WTC11 (cell line): Measurements from ENCODE around the gene ZNF530. TPM values are rescaled to one million over a fixed set of nuclear protein-coding genes. Genes with fewer than 3 reads are reported as not detected.

Experiments used
- ATAC-seq: fragments of 200-7000 bp; cut with Tn5 transposase; 2 replicates; pipeline ENCODE4 v1.10.0; 2021; ENCODE audit warnings: mild to moderate bottlenecking, moderate library complexity
- CTCF ChIA-PET: fragments of 300-600 bp; sonication (Branson Sonifier 250); formaldehyde crosslinking; loops from one replicate; lab custom pipeline; 2021; ENCODE audit warnings: antibody characterized with exemption; lab: Charles Lee
- POLR2A ChIA-PET: fragments of 350-600 bp; sonication (Branson Sonifier 250); formaldehyde crosslinking; loops from one replicate; lab custom pipeline; 2021; ENCODE audit warnings: antibody characterized with exemption; lab: Charles Lee
- DNase-seq: peaks from one replicate; pipeline ENCODE4 v3.0.0; 2021; ENCODE audit warnings: low spot score
- H3K27ac Mint-ChIP-seq: 2 replicates; pipeline ENCODE4 v1.8.0; 2021; ENCODE audit warnings: mixed read lengths
- H3K27me3 Mint-ChIP-seq: 2 replicates; pipeline ENCODE4 v1.8.0; 2021; ENCODE audit warnings: low read depth, mild to moderate bottlenecking, moderate library complexity, mixed read lengths
- H3K36me3 Mint-ChIP-seq: 2 replicates; pipeline ENCODE4 v1.8.0; 2021; ENCODE audit warnings: mixed read lengths
- H3K4me1 Mint-ChIP-seq: 2 replicates; pipeline ENCODE4 v1.8.0; 2022; ENCODE audit warnings: mixed read lengths
- H3K4me3 Mint-ChIP-seq: 2 replicates; pipeline ENCODE4 v1.8.0; 2021; ENCODE audit warnings: mild to moderate bottlenecking, moderate library complexity, mixed read lengths
- H3K9me3 Mint-ChIP-seq: 2 replicates; pipeline ENCODE4 v1.8.0; 2021; ENCODE audit warnings: mixed read lengths
- CREB1 ChIP-seq: sonication (generic); formaldehyde crosslinking; IDR thresholded peaks from 2 replicates; pipeline ENCODE4 v1.8.0; 2023; ENCODE audit warnings: mild to moderate bottlenecking, missing genetic modification reagents
- ESRRA ChIP-seq: sonication (generic); formaldehyde crosslinking; IDR thresholded peaks from 2 replicates; pipeline ENCODE4 v1.8.1; 2022; ENCODE audit warnings: mild to moderate bottlenecking, missing genetic modification reagents, borderline replicate concordance
- ETV6 ChIP-seq: sonication (generic); formaldehyde crosslinking; IDR thresholded peaks from 2 replicates; pipeline ENCODE4 v1.8.1; 2022; ENCODE audit warnings: mild to moderate bottlenecking, missing genetic modification reagents
- FOXJ3 ChIP-seq: sonication (generic); formaldehyde crosslinking; IDR thresholded peaks from 2 replicates; pipeline ENCODE4 v1.9.0; 2021; ENCODE audit warnings: missing genetic modification reagents, mild to moderate bottlenecking, borderline replicate concordance
- FOXK1 ChIP-seq: sonication (generic); formaldehyde crosslinking; IDR thresholded peaks from 2 replicates; pipeline ENCODE4 v1.8.0; 2022; ENCODE audit warnings: mild to moderate bottlenecking, moderate library complexity, missing genetic modification reagents
- IRF2 ChIP-seq: sonication (generic); formaldehyde crosslinking; IDR thresholded peaks from 2 replicates; pipeline ENCODE4 v1.8.0; 2022; ENCODE audit warnings: low read depth, missing genetic modification reagents, borderline replicate concordance
- JAZF1 ChIP-seq: fragments of 250-450 bp; sonication (Bioruptor Pico); IDR thresholded peaks from 2 replicates; pipeline ENCODE4 v1.9.0; 2021; ENCODE audit warnings: moderate library complexity, mild to moderate bottlenecking, inconsistent platforms
- KAT7 ChIP-seq: sonication (generic); formaldehyde crosslinking; IDR thresholded peaks from 2 replicates; pipeline ENCODE4 v1.8.1; 2023; ENCODE audit warnings: missing genetic modification reagents, mild to moderate bottlenecking, borderline replicate concordance
- MYBL2 ChIP-seq: sonication (generic); formaldehyde crosslinking; IDR thresholded peaks from 2 replicates; pipeline ENCODE4 v1.8.1; 2023; ENCODE audit warnings: mild to moderate bottlenecking, moderate library complexity, missing genetic modification reagents
- NFYB ChIP-seq: sonication (generic); formaldehyde crosslinking; conservative IDR thresholded peaks from 2 replicates; pipeline ENCODE4 v1.8.0; 2022; ENCODE audit warnings: low read depth, missing genetic modification reagents
- PRRX2 ChIP-seq: fragments of 250-450 bp; sonication (Bioruptor Pico); IDR thresholded peaks from 2 replicates; pipeline ENCODE4 v1.8.0; 2021; ENCODE audit warnings: mild to moderate bottlenecking
- SMAD4 ChIP-seq: sonication (generic); formaldehyde crosslinking; IDR thresholded peaks from 2 replicates; pipeline ENCODE4 v1.8.0; 2022; ENCODE audit warnings: mild to moderate bottlenecking, missing genetic modification reagents
- TEAD1 ChIP-seq: sonication (generic); formaldehyde crosslinking; IDR thresholded peaks from 2 replicates; pipeline ENCODE4 v1.8.0; 2022; ENCODE audit warnings: mild to moderate bottlenecking, missing genetic modification reagents
- ZNF423 ChIP-seq: fragments of 250-450 bp; sonication (Bioruptor Pico); IDR thresholded peaks from 2 replicates; pipeline ENCODE4 v2.1.2; 2022; ENCODE audit warnings: mild to moderate bottlenecking, moderate library complexity
- total RNA-seq: library from RNA; stranded (reverse); gene quantifications from 3 replicates; pipeline ENCODE4 v1.2.3, GENCODE V29; 2021
- TF ChIP-seq, protein P1 (sequence below): sonication (generic); formaldehyde crosslinking; IDR thresholded peaks from 2 replicates; pipeline ENCODE4 v1.8.0; 2022; ENCODE audit warnings: mild to moderate bottlenecking, missing genetic modification reagents
- TF ChIP-seq, protein P2 (sequence below): sonication (generic); formaldehyde crosslinking; conservative IDR thresholded peaks from 2 replicates; pipeline ENCODE4 v1.8.1; 2022; ENCODE audit warnings: mild to moderate bottlenecking, missing genetic modification reagents
- TF ChIP-seq, protein P3 (sequence below): fragments of 250-450 bp; sonication (Bioruptor Pico); IDR thresholded peaks from 2 replicates; pipeline ENCODE4 v1.8.0; 2021; ENCODE audit warnings: mild to moderate bottlenecking
- TF ChIP-seq, protein P4 (sequence below): fragments of 250-450 bp; sonication (Bioruptor Pico); IDR thresholded peaks from 2 replicates; pipeline ENCODE4 v2.1.2; 2022; ENCODE audit warnings: mild to moderate bottlenecking, moderate library complexity
- TF ChIP-seq, protein P5 (sequence below): sonication (generic); formaldehyde crosslinking; IDR thresholded peaks from 2 replicates; pipeline ENCODE4 v1.8.0; 2023; ENCODE audit warnings: missing genetic modification reagents
- TF ChIP-seq, protein P6 (sequence below): sonication (generic); formaldehyde crosslinking; IDR thresholded peaks from 2 replicates; pipeline ENCODE4 v1.8.1; 2022; ENCODE audit warnings: missing genetic modification reagents, borderline replicate concordance

Gene ZNF530
- total RNA-seq, 1 experiment from 2014 or later = 11.2 TPM

DNA sequence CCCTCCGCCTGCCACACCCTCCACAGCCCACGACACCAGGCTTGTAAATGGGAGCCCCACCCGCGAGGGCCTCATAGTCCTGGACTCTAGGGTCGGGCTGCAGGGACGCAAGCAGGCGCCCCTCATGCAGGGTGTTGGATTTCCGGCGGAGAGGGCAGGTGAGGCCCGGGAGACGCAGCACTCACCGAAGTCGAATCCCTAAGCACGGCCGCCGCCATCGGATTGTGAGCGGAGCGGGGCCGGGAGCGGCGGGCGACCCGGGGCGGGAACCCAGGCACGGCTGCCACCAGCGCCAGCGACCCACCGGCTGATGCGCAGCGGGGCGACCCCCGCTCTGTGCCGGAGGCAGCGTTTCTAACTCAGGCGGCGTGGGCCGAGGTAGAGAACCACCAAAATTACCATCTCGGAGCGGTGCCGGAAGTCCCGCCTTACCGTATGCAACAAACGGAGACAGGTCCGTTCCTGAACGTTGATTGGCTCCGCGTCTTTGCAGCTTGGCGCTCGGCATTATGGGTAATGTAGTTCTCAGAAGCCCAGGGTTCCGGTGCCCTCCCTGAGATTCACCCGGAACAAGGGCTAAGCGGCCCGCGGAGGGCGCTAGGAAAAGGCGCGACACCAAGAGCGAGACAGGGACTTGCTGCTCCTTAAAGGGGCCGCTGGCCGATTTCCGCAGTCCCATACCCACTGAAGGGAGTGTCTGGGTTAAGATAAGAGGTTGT lies 21.0 kb upstream of the ZNF530 start, which contains the start of gene ZNF416 (continued):
- TF ChIP-seq ETV6 (CRISPR knock-in tag) (peak; percentile 26; the same call in 1 of the 2 replicates), KAT7 (CRISPR knock-in tag) (0 out of 2 replicates have a peak, but pooled peaks have one; percentile 58), NFYB (CRISPR knock-in tag) (peak; percentile 75), TEAD1 (CRISPR knock-in tag) (no peak)
- TF ChIP-seq, protein P1, sequence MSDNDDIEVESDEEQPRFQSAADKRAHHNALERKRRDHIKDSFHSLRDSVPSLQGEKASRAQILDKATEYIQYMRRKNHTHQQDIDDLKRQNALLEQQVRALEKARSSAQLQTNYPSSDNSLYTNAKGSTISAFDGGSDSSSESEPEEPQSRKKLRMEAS (CRISPR knock-in tag) = peak; percentile 88
- TF ChIP-seq, protein P2, sequence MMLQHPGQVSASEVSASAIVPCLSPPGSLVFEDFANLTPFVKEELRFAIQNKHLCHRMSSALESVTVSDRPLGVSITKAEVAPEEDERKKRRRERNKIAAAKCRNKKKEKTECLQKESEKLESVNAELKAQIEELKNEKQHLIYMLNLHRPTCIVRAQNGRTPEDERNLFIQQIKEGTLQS (CRISPR knock-in tag) = no peak

DNA sequence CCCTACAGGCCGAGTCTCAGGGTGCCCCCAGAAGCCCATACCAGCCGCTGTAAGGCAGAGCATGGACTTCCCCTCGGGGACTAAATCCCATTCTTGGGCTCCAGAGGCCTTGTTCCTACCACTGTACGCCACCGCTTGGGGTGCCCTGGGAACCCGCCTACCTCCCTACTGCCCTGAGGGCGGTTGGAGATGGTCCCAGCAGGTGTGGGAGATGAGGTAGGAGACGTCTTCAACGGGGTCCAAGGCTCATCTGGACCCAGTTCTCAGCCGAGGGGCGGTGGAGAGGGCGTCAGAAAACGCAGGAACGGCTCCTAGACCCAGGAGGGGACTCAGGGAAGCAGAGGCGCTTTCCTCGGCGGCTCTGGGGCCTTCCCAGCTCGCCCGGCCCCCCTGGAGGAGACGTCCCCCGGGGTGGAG lies 16.6 kb upstream of the ZNF530 start:
- Mint-ChIP-seq H3K27ac (no peak overlapping the region), H3K9me3 (peaks cover 35% of the 10 kb centered on the region), H3K36me3 (peaks cover 47% of the 10 kb centered on the region), H3K4me3 (peak overlapping the region; percentile 97), H3K27me3 (peaks cover 17% of the 10 kb centered on the region), H3K4me1 (peaks cover 23% of the 10 kb centered on the region)
- no peak for TF ChIP-seq CREB1
- TF ChIP-seq, protein P3, sequence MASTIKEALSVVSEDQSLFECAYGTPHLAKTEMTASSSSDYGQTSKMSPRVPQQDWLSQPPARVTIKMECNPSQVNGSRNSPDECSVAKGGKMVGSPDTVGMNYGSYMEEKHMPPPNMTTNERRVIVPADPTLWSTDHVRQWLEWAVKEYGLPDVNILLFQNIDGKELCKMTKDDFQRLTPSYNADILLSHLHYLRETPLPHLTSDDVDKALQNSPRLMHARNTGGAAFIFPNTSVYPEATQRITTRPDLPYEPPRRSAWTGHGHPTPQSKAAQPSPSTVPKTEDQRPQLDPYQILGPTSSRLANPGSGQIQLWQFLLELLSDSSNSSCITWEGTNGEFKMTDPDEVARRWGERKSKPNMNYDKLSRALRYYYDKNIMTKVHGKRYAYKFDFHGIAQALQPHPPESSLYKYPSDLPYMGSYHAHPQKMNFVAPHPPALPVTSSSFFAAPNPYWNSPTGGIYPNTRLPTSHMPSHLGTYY (CRISPR knock-in tag) = no peak
- no peak for TF ChIP-seq ETV6 (CRISPR knock-in tag)
- TF ChIP-seq SMAD4 (CRISPR knock-in tag) = no peak
- TF ChIP-seq, protein P1 (CRISPR knock-in tag) = no peak
- TF ChIP-seq ZNF423 (CRISPR knock-in tag) = no peak
- no peak for TF ChIP-seq MYBL2
- TF ChIP-seq, protein P4, sequence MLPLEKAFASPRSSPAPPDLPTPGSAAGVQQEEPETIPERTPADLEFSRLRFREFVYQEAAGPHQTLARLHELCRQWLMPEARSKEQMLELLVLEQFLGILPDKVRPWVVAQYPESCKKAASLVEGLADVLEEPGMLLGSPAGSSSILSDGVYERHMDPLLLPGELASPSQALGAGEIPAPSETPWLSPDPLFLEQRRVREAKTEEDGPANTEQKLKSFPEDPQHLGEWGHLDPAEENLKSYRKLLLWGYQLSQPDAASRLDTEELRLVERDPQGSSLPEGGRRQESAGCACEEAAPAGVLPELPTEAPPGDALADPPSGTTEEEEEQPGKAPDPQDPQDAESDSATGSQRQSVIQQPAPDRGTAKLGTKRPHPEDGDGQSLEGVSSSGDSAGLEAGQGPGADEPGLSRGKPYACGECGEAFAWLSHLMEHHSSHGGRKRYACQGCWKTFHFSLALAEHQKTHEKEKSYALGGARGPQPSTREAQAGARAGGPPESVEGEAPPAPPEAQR (CRISPR knock-in tag) = no peak
- CTCF ChIA-PET = interaction anchor here (1.0 to 1.5 kb wide), 4 partner anchors 16 to 194 kb away, joined by 3 to 6 read pairs (median 3); partner anchors contain the start of genes ZNF530 and ZNF551
- POLR2A ChIA-PET = interaction anchor here (0.6 to 1.3 kb wide), 2 partner anchors 18 to 99 kb away, joined by 3 read pairs; partner anchors contain the start of gene ZNF551
- no peak for ATAC-seq
- DNase-seq = no peak

DNA sequence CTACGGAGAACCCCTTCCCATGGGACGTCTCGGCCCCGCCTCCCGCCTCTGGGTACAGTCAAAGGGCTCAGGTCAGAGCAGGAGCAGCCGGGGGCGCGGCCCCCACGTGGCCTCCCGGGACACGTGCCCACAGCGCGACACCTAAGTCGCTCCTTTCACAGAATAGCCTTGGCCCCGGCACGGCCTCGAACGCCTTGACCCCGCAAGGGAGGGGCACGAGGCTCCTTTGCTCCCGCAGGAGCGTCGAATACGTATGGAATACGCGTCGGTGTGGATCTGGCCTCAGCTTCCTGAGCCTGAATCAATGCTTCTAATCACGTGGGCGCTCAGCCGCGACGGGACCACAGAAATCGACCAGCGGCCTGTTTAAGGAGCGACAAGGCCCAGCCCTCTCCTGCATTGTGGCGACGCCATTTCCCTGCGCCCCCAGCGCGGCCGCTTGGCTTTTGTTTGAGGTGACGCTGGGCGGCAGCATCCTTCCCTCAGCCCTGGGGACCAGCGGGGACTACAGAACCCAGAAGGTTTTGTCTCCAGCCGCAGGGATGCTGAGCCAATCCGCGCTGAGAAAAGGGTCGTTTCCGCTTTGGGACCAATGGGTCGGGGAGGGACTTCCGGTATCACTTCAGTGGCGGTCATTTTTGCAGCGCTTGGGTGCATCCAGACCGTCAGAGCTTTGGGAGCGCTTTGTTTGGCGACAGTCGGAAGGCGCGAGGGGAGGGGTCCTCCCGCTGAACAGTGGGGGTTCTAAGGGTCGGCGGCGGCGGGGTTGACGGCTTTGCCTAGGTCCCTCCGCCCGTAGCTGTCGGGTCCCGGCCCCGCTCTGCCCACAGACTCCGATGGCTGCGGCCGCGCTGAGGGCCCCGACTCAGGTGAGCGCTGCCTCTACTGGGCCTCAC lies 15.9 kb upstream of the ZNF530 start, which contains the start of gene ZIK1:
ZIK1 (plus strand) TSS at position 625 of the 896 bp plus-strand sequence; CDS start at position 837, 212 bp downstream.
- H3K4me1 Mint-ChIP-seq = peaks cover 22% of the 10 kb centered on the region
- ATAC-seq = peak; percentile 85
- CTCF ChIA-PET = interaction anchor here (1.0 to 1.5 kb wide), 4 partner anchors 16 to 194 kb away, joined by 3 to 6 read pairs (median 3); partner anchors contain the start of genes ZNF530 and ZNF551
- TF ChIP-seq ESRRA (CRISPR knock-in tag) (peak; percentile 93), CREB1 (peak; percentile 94), PRRX2 (CRISPR knock-in tag) (no peak), FOXJ3 (CRISPR knock-in tag) (peak; percentile 80; the same call in 1 of the 2 replicates), FOXK1 (CRISPR knock-in tag) (peak; percentile 93), IRF2 (0 out of 2 replicates have a peak, but pooled peaks have one; percentile 79), ETV6 (CRISPR knock-in tag) (peak; percentile 99), JAZF1 (CRISPR knock-in tag) (no peak)
- TF ChIP-seq, protein P2 (CRISPR knock-in tag) = peak; percentile 91
- TF ChIP-seq, protein P5, sequence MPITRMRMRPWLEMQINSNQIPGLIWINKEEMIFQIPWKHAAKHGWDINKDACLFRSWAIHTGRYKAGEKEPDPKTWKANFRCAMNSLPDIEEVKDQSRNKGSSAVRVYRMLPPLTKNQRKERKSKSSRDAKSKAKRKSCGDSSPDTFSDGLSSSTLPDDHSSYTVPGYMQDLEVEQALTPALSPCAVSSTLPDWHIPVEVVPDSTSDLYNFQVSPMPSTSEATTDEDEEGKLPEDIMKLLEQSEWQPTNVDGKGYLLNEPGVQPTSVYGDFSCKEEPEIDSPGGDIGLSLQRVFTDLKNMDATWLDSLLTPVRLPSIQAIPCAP (CRISPR knock-in tag) = peak; percentile 98
- TF ChIP-seq, protein P6, sequence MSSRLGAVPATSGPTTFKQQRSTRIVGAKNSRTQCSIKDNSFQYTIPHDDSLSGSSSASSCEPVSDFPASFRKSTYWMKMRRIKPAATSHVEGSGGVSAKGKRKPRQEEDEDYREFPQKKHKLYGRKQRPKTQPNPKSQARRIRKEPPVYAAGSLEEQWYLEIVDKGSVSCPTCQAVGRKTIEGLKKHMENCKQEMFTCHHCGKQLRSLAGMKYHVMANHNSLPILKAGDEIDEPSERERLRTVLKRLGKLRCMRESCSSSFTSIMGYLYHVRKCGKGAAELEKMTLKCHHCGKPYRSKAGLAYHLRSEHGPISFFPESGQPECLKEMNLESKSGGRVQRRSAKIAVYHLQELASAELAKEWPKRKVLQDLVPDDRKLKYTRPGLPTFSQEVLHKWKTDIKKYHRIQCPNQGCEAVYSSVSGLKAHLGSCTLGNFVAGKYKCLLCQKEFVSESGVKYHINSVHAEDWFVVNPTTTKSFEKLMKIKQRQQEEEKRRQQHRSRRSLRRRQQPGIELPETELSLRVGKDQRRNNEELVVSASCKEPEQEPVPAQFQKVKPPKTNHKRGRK (CRISPR knock-in tag) = 0 out of 2 replicates have a peak, but pooled peaks have one; percentile 66

More for the DNA sequence above, 15.9 kb upstream of the ZNF530 start, which contains the start of gene ZIK1:
- Mint-ChIP-seq H3K4me3 (peak within 1 kb of the TSS; percentile 97), H3K36me3 (peaks cover 52% of the 10 kb centered on the region), H3K27me3 (peaks cover 17% of the 10 kb centered on the region), H3K27ac (peak within 1 kb of the TSS; percentile 95), H3K9me3 (peaks cover 39% of the 10 kb centered on the region)
- POLR2A ChIA-PET = interaction anchor here (0.6 to 1.3 kb wide), 2 partner anchors 17 to 98 kb away, joined by 3 read pairs; partner anchors contain the start of gene ZNF551
- peak; percentile 95 for DNase-seq
